GM12865 (cell line): Measurements from ENCODE around the gene EHBP1.

Experiments
- DNase-seq: peaks from one replicate; pipeline ENCODE4 v3.0.0; 2010; ENCODE audit warnings: low read depth
- H3K4me3 ChIP-seq: 2 replicates; pipeline ENCODE4 v1.5.1; 2011; ENCODE audit warnings: mild to moderate bottlenecking, low read depth, low read length, control low read depth
- TF ChIP-seq, protein P1 (sequence below): IDR thresholded peaks from 2 replicates; pipeline ENCODE4 v1.5.1; 2011; ENCODE audit warnings: low read length, control low read depth, low read depth, inconsistent platforms; ENCODE audit not compliant: insufficient read depth; ENCODE audit errors: missing control alignments

EHBP1 gene

DNA sequence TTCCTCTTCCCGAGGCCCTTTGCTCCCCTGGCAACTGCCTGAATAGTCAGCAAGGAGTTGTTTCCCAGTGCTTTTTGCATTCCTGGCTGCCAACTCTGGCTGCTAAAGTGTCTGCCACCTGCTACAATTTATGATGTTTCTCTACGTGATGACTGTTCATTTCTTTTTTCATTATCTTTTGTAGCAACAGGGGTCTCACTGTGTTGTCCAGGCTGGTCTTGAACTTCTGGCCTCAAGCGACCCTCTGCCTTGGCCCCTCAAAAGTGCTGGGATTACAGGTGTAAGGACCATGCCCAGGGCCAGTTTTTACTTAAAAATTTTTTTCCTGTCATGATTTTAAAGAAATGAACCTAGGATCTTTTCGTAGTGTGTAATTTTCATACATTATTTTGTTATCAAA, 11.3 kb downstream of the EHBP1 start:
- DNase-seq: no peak
- H3K4me3 ChIP-seq: no peak overlapping the region
- TF ChIP-seq, protein P1, sequence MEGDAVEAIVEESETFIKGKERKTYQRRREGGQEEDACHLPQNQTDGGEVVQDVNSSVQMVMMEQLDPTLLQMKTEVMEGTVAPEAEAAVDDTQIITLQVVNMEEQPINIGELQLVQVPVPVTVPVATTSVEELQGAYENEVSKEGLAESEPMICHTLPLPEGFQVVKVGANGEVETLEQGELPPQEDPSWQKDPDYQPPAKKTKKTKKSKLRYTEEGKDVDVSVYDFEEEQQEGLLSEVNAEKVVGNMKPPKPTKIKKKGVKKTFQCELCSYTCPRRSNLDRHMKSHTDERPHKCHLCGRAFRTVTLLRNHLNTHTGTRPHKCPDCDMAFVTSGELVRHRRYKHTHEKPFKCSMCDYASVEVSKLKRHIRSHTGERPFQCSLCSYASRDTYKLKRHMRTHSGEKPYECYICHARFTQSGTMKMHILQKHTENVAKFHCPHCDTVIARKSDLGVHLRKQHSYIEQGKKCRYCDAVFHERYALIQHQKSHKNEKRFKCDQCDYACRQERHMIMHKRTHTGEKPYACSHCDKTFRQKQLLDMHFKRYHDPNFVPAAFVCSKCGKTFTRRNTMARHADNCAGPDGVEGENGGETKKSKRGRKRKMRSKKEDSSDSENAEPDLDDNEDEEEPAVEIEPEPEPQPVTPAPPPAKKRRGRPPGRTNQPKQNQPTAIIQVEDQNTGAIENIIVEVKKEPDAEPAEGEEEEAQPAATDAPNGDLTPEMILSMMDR: no peak

DNA sequence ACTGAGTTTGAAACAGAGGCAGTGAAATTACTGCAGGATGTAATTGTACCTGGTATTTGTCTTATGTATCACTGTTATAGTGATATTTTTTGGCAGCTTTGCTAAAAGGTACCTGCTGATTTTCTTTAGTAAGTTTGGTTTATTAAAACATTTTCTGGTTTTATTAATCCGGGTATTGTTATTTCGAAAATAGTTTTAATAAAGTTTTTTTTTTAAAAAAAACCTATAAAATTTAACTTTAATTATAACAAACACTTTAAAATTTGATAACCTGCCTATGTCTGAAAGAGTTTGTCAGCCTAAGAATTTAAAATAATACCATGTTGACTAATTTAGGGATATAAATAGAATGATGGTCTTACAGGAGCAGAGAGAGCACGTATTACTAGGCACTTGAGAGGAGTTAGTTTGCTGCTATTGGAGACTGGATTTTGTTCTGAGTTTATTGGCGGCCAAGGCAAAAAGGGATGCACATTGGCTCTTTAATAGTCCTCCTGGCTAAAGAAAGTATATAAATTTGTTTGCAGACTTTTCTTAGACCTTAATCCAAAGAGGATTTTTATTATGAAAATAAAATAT, 12.1 kb downstream of the EHBP1 start:
- H3K4me3 ChIP-seq: no peak overlapping the region
- TF ChIP-seq, protein P1: no peak
- no peak for DNase-seq

- DNase-seq: no peak
- TF ChIP-seq, protein P1: no peak
- no peak overlapping the region for H3K4me3 ChIP-seq
Observed at GRCh38 chr2:62718225-62718822, 12.8 kb downstream of the EHBP1 start.

DNA sequence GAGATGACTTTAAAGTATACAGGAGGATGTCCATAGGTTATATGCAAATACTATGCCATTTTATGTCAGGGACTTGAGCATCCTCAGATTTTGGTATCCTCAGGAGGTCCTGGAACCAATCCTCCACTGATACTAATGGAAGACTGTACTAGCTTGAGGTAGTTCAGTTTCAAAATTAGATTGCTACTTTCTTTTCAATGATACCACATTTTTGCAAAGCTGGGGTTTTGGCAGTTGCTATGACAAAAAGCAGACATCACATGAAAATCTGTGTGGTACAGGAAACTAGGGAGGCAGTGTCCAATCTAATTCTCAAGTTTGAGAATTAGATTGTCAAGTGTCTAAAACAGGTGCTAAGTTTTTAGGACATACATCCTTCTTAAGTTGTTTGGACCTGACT, 14.2 kb downstream of the EHBP1 start:
- no peak for DNase-seq
- TF ChIP-seq, protein P1: no peak
- no peak overlapping the region for H3K4me3 ChIP-seq

GRCh38 chr2:62722679-62723078, 17.2 kb downstream of the EHBP1 start:
- no peak overlapping the region for H3K4me3 ChIP-seq
- TF ChIP-seq, protein P1: no peak

GRCh38 chr2:62723253-62723652, 17.7 kb downstream of the EHBP1 start:
- no peak for DNase-seq
- H3K4me3 ChIP-seq: no peak overlapping the region
- TF ChIP-seq, protein P1: no peak

More at GRCh38 chr2:62722679-62723078, 17.2 kb downstream of the EHBP1 start:
- no peak for DNase-seq

DNA sequence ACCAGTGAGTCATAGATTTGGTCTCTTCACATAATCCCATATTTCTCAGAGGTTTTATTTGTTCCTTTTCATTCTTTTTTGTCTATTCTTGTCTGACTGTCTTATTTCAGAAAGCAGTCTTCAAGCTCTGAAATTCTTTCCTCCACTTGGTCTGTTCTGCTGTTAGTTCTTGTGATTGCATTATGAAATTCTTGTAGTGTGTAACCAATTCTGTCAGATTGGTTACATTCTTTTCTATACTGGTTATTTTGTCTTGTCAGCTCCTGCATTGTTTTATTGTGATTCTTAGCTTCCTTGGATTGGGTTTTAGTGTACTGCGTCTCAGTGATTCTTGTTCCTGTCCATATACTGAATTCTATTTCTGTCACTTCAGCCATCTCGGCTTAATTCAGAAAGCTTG, 18.6 kb downstream of the EHBP1 start:
- DNase-seq: no peak
- TF ChIP-seq, protein P1: no peak

More for the DNA sequence above, 18.6 kb downstream of the EHBP1 start:
- no peak overlapping the region for H3K4me3 ChIP-seq
